Measurements from ENCODE around the gene HOXB9. TPM values are rescaled to one million over a fixed set of nuclear protein-coding genes. Genes with fewer than 3 reads are reported as not detected.

HOXB9 gene
- polyA plus RNA-seq, 3 donors from 2014 or later, result not detected

DNA sequence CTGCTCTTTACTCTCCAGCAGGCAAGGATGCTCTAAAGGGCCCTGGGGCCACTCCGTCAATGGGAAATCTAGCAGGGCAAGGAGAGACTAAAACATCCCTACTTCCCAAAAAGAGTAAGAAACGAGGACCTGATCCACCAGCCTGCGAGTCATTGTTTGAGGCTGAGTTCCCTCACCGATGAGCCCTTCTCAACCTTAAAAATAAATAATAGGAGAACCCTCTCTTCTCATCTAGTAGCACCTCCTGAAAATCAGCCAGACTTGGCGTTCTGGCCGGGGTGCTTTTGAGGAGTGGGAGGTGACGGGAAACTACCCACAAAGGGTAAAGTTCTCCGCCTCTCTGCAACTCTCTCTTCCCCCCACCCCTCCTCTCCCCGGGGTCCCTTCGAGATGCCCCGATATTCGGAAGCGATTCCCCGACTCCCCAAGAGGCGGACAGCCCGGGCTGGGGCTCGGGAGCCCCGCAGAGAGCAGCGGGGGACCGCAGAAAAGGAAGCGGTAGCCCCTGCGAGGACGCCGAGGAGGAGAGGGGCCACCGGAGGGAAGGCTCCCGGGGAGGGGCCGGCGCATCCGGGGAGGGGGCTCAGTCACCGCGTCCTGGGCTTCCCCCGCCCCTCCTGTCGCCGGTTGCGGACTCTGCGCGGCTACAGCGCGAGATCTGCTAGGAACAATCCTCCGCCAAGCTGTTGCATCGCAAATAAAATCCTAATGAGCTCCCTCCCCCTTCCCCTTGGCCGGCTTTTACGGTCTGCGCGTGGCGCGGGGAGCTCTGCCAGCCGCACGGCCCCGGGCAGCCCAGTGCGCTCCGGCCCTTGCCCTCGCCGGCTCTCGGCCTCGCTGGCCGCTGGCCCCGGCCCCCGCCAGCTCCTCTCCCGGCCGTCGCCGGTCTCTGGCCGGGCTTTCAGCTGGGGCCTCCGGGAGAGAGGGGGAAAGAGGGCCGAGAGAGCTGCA is 1.3 kb downstream of the HOXB9 start:
- H3K27me3 Mint-ChIP-seq (ENCODE audit: low read depth in 3 of 3), result peaks cover 29 to 59% (median 38%) of the 10 kb centered on the region in 3 donors
- peak overlapping the region; percentile 54 to 86 (median 78) for H3K4me3 Mint-ChIP-seq
- peak; percentile 31 to 35 (median 31) for DNase-seq
- H3K4me1 Mint-ChIP-seq, result peaks cover 15 to 19% of the 10 kb centered on the region in 2 donors
- no peaks in the 10 kb centered on the region for H3K36me3 Mint-ChIP-seq
- no peaks in the 10 kb centered on the region for H3K9me3 Mint-ChIP-seq
- H3K27ac Mint-ChIP-seq, result no peak overlapping the region

DNA sequence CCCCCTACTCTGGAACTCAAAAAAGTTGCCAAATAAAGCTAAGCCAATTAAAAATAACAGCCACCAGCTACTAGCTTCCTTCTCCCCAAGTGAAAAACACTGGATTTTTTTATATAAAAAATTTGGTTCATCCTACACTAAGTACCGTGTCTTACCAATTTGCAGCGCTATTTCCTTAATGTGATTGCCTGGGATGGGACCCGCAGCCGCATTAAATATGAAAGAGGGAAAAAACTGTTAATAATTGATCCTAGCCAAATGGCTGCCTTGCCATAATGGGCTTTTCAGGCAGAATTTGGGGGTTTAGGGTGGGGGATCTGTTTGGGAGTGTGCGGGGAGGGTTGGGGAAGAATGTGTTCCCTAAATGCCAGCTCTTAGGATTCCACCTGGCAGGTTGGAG is 2.0 kb downstream of the HOXB9 start:
- Mint-ChIP-seq H3K27ac (no peak overlapping the region), H3K4me1 (peaks cover 15 to 25% of the 10 kb centered on the region in 2 donors), H3K27me3 (ENCODE audit: low read depth in 3 of 3) (peaks cover 33 to 60% (median 43%) of the 10 kb centered on the region in 3 donors), H3K9me3 (no peaks in the 10 kb centered on the region), H3K4me3 (peak overlapping the region in 3 of 5 donors; percentile 35 to 54 (median 54)), H3K36me3 (no peaks in the 10 kb centered on the region)
- no peak for DNase-seq

DNA sequence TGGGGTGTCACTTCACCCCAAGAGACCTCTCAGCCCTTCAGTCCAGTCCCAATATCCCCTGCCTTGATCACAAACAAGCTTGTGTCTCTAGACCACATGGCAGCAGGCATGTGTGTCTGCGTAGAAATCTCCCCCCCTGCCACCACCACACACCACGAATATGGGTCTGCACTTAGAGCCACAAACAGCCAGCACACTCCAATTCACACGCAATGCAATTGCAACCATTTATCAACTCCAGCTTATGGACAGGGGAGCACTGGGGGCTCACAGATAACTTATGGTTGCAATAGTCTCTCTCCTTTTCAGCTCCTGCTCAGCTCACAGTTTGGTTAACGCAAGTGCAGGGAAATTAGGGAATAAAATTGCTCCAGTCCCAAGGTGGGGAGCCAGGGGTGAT is 2.6 kb downstream of the HOXB9 start:
- Mint-ChIP-seq H3K4me3 (peak overlapping the region in 1 of 5 donors; percentile 42), H3K9me3 (no peaks in the 10 kb centered on the region), H3K27ac (no peak overlapping the region), H3K4me1 (peaks cover 18 to 30% of the 10 kb centered on the region in 2 donors), H3K27me3 (ENCODE audit: low read depth in 3 of 3) (peaks cover 38 to 65% (median 47%) of the 10 kb centered on the region in 3 donors), H3K36me3 (no peaks in the 10 kb centered on the region)
- no peak for DNase-seq

DNA sequence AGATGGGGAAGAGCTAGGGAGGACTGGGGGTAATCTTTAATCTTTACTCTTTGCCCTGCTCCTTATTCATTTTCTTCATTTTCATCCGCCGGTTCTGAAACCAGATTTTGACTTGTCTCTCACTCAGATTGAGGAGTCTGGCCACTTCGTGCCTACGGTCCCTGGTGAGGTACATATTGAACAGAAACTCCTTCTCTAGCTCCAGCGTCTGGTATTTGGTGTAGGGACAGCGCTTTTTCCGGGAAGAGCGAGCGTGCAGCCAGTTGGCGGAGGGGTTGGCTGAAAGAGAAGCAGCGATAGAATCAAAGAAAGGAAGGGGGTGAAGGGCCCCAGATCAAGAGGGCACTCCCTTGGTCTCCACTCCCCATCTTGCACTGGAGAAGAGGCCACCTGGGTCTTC is 3.3 kb downstream of the HOXB9 start:
- Mint-ChIP-seq H3K36me3 (no peaks in the 10 kb centered on the region), H3K4me3 (peak overlapping the region in 1 of 5 donors; percentile 10), H3K4me1 (peaks cover 20 to 35% of the 10 kb centered on the region in 2 donors), H3K27me3 (ENCODE audit: low read depth in 3 of 3) (peaks cover 41 to 65% (median 49%) of the 10 kb centered on the region in 3 donors), H3K27ac (no peak overlapping the region), H3K9me3 (no peaks in the 10 kb centered on the region)
- no peak for DNase-seq

DNA sequence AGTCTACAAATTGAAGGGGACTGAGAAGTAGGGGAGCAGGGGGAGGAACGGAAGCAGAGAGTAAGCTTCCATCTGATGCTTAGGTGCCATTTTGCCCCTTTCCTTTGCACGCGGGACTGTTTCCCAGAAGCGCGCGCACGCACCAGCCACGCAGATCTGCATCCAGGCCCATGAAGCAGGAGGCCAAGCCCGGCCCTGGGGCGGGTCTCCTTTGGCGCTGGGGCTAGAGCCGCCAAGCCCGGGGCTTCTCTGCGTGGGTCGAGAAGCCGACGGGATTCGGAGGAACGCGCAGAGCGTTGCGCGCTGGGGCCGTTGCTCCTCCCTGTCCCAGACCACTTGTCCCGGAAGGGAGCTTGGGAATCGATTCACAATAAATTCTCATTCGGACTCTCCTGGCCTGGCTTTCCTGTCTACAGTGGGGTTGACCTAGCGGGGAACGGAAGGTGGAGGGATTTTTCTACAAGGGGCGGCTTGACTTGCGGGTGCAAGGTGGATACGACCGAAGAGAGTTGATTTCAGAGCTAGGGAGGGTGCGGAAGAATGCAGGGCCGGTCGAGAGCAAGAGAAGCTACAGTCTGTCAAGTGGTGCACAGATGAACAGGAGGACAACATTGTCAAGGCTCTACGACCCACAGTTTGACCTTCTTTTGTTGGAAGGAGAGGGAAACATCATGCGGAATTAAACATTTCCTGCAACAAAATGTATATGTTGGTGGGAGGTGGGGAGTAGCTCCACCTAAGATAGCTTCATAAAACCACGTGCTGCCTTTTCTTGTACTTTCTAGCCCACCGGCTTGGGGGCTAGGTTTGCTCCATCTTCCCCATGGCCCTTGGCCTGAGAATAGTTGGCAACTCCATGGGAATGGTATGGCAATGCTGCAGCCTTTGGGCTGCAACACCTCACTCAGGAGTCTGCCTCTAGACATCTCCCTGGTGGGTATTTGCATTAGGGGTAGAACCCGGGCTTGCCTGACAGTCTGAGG is 4.5 kb downstream of the HOXB9 start:
- peaks cover 50 to 69% (median 53%) of the 10 kb centered on the region in 3 donors for H3K27me3 Mint-ChIP-seq (ENCODE audit: low read depth in 3 of 3)
- peaks cover 17 to 38% of the 10 kb centered on the region in 2 donors for H3K4me1 Mint-ChIP-seq
- no peak for DNase-seq
- no peaks in the 10 kb centered on the region for H3K9me3 Mint-ChIP-seq
- no peak overlapping the region for H3K4me3 Mint-ChIP-seq
- H3K36me3 Mint-ChIP-seq, result no peaks in the 10 kb centered on the region
- no peak overlapping the region for H3K27ac Mint-ChIP-seq

DNA sequence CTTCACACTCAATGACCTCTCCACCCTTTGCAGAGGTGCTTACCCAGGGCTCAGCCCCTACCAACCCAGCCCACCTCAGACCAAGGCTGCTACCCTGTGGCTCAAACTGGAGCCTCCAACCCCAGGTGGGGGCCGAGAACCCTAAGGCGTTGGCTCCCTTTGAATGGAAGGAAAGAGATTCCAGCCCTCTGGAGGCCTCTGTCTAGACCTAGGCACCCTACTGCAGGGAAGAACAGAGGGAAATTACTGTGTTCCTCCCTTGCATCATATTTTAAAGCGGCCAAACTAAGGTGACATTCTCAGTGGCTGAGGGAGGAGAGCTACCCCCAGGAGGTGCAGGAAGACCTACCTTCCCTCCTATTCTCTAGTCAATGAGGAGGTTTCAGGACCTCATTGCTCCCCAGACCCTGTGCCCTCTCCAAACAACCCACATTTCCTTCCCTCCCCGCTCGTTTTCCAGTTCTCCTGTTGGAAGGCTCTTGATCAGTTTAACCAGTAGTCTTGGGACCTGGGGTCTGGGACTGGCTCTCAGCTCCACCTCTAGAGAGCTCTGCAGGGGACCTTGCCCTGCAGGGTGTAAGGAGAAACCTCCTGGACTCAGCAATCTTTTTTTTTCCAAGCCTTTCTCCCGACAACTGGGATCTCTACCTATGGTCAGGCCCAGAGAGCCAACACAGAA is 5.6 kb downstream of the HOXB9 start:
- H3K4me3 Mint-ChIP-seq, result no peak overlapping the region
- no peaks in the 10 kb centered on the region for H3K36me3 Mint-ChIP-seq
- H3K27me3 Mint-ChIP-seq (ENCODE audit: low read depth in 3 of 3), result peaks cover 54 to 74% (median 55%) of the 10 kb centered on the region in 3 donors
- H3K9me3 Mint-ChIP-seq, result no peaks in the 10 kb centered on the region
- no peak overlapping the region for H3K27ac Mint-ChIP-seq
- H3K4me1 Mint-ChIP-seq, result peaks cover 11 to 29% of the 10 kb centered on the region in 2 donors
- DNase-seq, result no peak

DNA sequence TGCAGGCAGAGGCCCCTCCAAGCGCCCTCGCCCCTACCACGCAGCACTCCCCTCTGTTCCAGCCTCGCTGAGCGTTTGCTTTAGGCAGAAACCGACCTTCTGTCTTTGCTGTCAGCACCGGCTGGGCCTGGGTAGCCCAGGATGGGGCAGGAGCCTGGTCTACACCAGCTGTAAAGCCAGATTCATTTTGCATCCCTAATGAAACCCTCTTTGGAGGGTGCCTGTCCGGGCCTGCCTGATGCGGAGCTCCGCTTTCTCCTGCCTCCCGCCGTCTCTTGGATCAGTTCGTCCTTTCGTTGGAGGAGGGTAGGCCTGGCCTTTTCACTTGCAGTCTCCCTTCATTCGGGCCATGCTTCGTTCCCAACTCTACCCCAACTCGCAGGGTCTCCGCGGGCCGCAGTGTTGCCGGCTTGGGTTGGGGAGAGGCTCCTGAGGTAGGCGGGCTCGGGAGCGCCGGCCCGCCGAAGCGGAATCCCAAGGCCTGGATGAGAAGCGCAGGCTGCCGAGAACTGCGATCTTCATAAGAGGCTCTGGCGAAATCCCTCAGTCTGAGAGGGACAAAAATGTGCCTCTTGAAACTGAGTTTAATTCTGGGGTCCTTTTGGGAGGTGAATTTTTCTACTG is 6.2 kb downstream of the HOXB9 start:
- DNase-seq, result no peak
- no peaks in the 10 kb centered on the region for H3K9me3 Mint-ChIP-seq
- peaks cover 12 to 32% of the 10 kb centered on the region in 2 donors for H3K4me1 Mint-ChIP-seq
- H3K27ac Mint-ChIP-seq, result peak overlapping the region in 1 of 6 donors; percentile 18
- H3K36me3 Mint-ChIP-seq, result no peaks in the 10 kb centered on the region
- H3K4me3 Mint-ChIP-seq, result peak overlapping the region in 1 of 5 donors; percentile 36
- H3K27me3 Mint-ChIP-seq (ENCODE audit: low read depth in 3 of 3), result peaks cover 54 to 81% (median 61%) of the 10 kb centered on the region in 3 donors

DNA sequence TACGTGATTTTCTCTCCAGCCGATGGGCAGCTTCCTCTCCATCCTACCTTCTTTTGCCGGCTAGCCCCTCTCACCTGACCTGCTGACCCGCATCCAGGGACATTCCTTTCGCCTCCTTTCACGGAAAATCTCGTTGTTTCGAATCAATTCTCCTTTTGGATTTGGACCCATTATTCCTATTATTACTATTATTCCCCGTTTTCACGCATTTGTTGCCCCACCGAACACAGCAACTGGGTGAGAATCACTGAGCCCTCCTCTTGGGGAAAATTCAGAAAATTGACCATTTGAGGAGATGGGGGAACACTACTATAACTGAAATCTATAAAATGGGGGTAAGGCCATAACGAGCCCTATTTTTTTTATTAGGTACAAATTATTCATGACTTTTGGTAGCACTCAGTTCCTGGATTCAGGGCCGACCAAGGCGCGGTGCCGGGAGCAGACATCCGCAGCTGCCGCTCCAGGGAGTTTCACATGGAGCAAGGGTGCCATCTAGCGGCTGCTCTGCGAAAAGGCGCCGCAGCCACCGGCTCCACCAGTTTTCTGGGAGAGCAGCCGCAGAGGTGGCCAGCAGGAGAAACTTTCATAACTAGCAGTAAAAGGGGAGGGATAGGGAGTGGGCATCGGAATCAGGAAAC is 7.8 kb downstream of the HOXB9 start:
- Mint-ChIP-seq H3K27ac (peak overlapping the region in 2 of 6 donors; percentile 45 to 61), H3K36me3 (no peaks in the 10 kb centered on the region), H3K27me3 (ENCODE audit: low read depth in 3 of 3) (peaks cover 59 to 79% (median 72%) of the 10 kb centered on the region in 3 donors), H3K4me3 (peak overlapping the region in 3 of 5 donors; percentile 29 to 65 (median 33)), H3K4me1 (peaks cover 22 to 47% of the 10 kb centered on the region in 2 donors), H3K9me3 (no peaks in the 10 kb centered on the region)
- peak; percentile 73 to 80 (median 79) for DNase-seq

DNA sequence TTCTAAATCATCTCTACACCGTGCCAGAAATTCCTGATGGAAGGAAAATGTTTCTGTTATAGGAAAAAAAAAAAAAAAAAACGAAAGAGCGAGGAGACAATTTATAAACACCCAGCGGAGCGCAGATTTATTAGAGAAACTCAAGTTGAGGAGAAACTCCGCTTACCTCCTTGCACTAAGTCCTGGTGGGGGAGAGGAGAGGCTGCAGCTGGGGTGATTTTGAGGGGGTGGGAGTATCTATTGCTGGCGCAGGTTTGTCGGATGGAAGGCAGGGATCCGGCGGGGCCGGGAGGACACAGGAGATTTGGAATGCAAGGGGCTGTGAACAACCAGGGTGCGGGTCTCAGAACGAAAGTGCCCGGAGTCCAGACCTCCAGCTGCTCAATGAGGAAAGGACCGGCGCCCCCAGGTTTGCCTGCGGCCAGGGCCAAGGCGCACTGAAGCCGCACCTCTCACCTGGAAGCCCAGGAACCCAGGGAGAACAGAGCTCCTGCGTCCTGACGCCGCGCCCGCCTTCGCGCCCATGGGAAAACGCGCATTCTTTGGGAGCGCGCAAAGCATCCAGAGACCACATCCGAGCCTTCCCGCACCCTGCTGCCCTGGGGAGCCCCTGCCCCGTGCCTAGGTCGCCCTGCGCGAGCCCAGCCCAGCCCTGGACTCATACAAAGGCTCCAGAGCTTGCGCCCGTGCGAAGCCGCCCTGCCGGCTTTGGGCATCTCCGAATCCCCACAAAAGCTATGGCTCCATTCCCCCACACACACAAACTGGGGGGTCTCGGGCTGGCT is 8.5 kb downstream of the HOXB9 start:
- peaks cover 61 to 82% (median 76%) of the 10 kb centered on the region in 3 donors for H3K27me3 Mint-ChIP-seq (ENCODE audit: low read depth in 3 of 3)
- DNase-seq, result no peak
- no peaks in the 10 kb centered on the region for H3K36me3 Mint-ChIP-seq
- no peaks in the 10 kb centered on the region for H3K9me3 Mint-ChIP-seq
- H3K4me1 Mint-ChIP-seq, result peaks cover 26 to 54% of the 10 kb centered on the region in 2 donors
- H3K27ac Mint-ChIP-seq, result peak overlapping the region in 1 of 6 donors; percentile 32
- H3K4me3 Mint-ChIP-seq, result peak overlapping the region in 1 of 5 donors; percentile 59

DNA sequence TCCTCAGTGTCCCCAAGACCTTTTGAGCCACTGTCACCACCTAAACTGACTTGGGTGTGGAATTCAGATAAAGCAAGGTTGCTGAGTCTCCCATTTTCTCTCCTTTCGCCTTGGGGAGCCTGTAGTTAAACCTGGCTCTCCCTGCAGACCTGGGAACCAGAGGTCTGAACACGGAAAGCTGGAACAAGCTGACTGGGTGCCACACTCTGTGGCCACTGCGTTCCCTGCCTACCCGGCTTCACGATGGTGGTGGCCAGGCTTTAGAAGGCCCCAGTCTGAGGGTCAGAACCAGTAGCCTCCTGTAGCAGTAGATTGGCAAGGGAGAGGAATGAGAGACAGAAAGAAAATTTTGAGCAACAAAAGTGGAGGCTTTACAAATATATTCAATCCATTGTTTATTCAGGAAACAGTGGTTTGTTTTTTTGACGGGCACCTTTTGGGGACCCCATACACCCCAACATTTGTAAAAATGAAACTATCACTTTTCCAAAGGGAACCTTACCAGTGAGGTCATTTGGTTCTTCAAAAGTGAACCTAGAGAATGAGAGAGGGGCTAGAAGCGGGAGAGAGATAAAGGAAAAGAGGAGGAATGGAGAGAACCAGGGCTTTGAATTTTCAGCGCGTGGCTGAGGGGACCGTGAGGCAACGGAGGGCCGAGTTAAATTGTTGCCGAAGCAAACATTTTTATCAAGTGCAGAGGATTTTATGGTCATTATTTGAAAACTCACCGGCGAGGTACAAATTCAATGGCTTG is 9.3 kb downstream of the HOXB9 start:
- Mint-ChIP-seq H3K36me3 (no peaks in the 10 kb centered on the region), H3K27ac (peak overlapping the region in 1 of 6 donors; percentile 32), H3K27me3 (ENCODE audit: low read depth in 3 of 3) (peaks cover 61 to 81% (median 79%) of the 10 kb centered on the region in 3 donors), H3K4me3 (peak overlapping the region in 1 of 5 donors; percentile 59), H3K9me3 (no peaks in the 10 kb centered on the region), H3K4me1 (peaks cover 31 to 61% of the 10 kb centered on the region in 2 donors)
- no peak for DNase-seq

DNA sequence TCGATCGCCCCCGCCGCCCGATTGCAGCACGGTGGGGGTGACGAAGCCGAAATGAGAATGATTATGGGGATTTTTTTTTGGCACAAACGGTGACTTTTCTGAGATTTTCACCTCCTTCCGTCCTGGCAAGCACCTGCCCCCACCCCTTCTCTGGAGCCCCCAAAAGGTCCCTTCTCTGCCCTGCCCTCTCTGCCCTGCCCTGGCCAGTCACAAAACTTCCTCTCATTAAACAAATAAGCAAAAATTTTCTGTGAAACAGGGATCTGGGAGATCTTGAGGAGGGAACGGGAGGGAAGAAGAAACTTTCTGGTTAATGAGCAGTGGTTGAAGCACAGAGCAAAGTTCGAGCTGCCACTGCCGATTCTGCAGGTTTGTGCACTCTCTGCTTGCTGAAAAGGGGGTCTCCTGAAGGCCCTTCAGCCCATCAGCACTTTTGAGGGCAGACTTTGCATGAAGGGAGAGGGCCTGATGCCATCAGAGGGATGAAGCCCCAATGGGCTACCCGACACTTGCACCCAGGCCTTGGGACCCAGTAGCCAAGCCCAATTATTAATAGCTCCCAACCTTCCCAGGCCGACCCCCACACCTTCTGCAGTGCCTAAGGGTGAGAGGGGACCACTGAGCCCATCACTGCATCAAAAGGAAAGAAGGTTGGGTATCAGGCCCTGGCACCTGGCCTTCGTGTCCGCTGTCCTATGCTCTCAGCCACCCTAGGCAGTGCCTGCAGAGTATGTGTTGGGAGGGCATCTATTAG is 10.0 kb downstream of the HOXB9 start:
- H3K9me3 Mint-ChIP-seq, result no peaks in the 10 kb centered on the region
- peaks cover 38 to 69% of the 10 kb centered on the region in 2 donors for H3K4me1 Mint-ChIP-seq
- H3K4me3 Mint-ChIP-seq, result peak overlapping the region in 1 of 5 donors; percentile 2
- peaks cover 61 to 81% (median 78%) of the 10 kb centered on the region in 3 donors for H3K27me3 Mint-ChIP-seq (ENCODE audit: low read depth in 3 of 3)
- H3K27ac Mint-ChIP-seq, result no peak overlapping the region
- no peaks in the 10 kb centered on the region for H3K36me3 Mint-ChIP-seq
- no peak for DNase-seq

Measured in immature natural killer cell (primary cell).